Liver (tissue), 3 donors: ENCODE results near the gene NR2E1.

Experiments
- CTCF ChIP-seq: fragments of 150-350 bp; IDR thresholded peaks from 2 replicates; pipeline ENCODE4 v1.5.1; 2017; ENCODE audit warnings: improper control_type of control experiment, low read depth, low read length; ENCODE audit not compliant: missing input control
- TAF1 ChIP-seq: conservative IDR thresholded peaks from 2 replicates; pipeline ENCODE4 v1.6.1; 2016; ENCODE audit warnings: antibody characterized with exemption, mild to moderate bottlenecking
- donor health status: healthy.
- donor health status: healthy.

- TF ChIP-seq CTCF (no peak), TAF1 (no peak)
Observed at GRCh38 chr6:108195209-108195608, 29.4 kb downstream of the NR2E1 start.
